Measurements from ENCODE around the gene FANCC. TPM values are rescaled to one million over a fixed set of nuclear protein-coding genes. Genes with fewer than 3 reads are reported as not detected.

The FANCC gene
- total RNA-seq, 1 experiment from 2014 or later = 25.3 TPM

- H3K27ac ChIP-seq (ENCODE audit: low read depth, low read length, poor library complexity, severe bottlenecking) = no peak overlapping the region
- intact Hi-C loops (cut with micrococcal nuclease; ENCODE audit: unreplicated experiment) = no loop called here
- H3K27me3 ChIP-seq (replicated peaks; ENCODE audit: insufficient read depth, low read depth, low read length, poor library complexity) = peaks cover 6% of the 10 kb centered on the region
- no TSS peak for BruUV-seq (replicated peaks)
- H3K4me3 ChIP-seq (ENCODE audit: low read depth, low read length, poor library complexity, severe bottlenecking) = no peak overlapping the region
- no peaks in the 10 kb centered on the region for H3K36me3 ChIP-seq (ENCODE audit: insufficient read depth, low read length, poor library complexity, severe bottlenecking)
- peak; percentile 57 for DNase-seq (ENCODE audit: low spot score)
- peaks cover 12% of the 10 kb centered on the region for H3K4me1 ChIP-seq (ENCODE audit: insufficient read depth, low read length, poor library complexity, severe bottlenecking)
- ChIA-PET CTCF (no interaction called here), POLR2A (ENCODE audit: low non-redundant PET) (no interaction called here)
- no peaks in the 10 kb centered on the region for H3K9me3 ChIP-seq (ENCODE audit: low read depth, low read length, poor library complexity, severe bottlenecking)
- no peak for TF ChIP-seq EZH2 (IDR thresholded peaks at IDR 0.05; ENCODE audit: borderline replicate concordance, low read depth, low read length, poor library complexity, severe bottlenecking)
- no peak for TF ChIP-seq CTCF (conservative IDR thresholded peaks at IDR 0.05; ENCODE audit: low read depth, low read length)
Measured at GRCh38 chr9:95363051-95363841, 45.7 kb upstream of the FANCC start.

- Histone ChIP-seq H3K27me3 (replicated peaks; ENCODE audit: insufficient read depth, low read depth, low read length, poor library complexity) (peaks cover 6% of the 10 kb centered on the region), H3K9me3 (ENCODE audit: low read depth, low read length, poor library complexity, severe bottlenecking) (no peaks in the 10 kb centered on the region), H3K4me3 (ENCODE audit: low read depth, low read length, poor library complexity, severe bottlenecking) (no peak overlapping the region), H3K4me1 (ENCODE audit: insufficient read depth, low read length, poor library complexity, severe bottlenecking) (peaks cover 12% of the 10 kb centered on the region), H3K36me3 (ENCODE audit: insufficient read depth, low read length, poor library complexity, severe bottlenecking) (no peaks in the 10 kb centered on the region), H3K27ac (ENCODE audit: low read depth, low read length, poor library complexity, severe bottlenecking) (no peak overlapping the region)
- no TSS peak for BruUV-seq (replicated peaks)
- ChIA-PET POLR2A (ENCODE audit: low non-redundant PET) (no interaction called here), CTCF (no interaction called here)
- intact Hi-C loops (cut with micrococcal nuclease; ENCODE audit: unreplicated experiment) = no loop called here
- no peak for DNase-seq (ENCODE audit: low spot score)
- TF ChIP-seq CTCF (conservative IDR thresholded peaks at IDR 0.05; ENCODE audit: low read depth, low read length) (no peak), EZH2 (IDR thresholded peaks at IDR 0.05; ENCODE audit: borderline replicate concordance, low read depth, low read length, poor library complexity, severe bottlenecking) (no peak)
Measured at GRCh38 chr9:95360866-95361265, 43.4 kb upstream of the FANCC start.

GRCh38 chr9:95357316-95357715 lies 39.8 kb upstream of the FANCC start:
- Histone ChIP-seq H3K9me3 (ENCODE audit: low read depth, low read length, poor library complexity, severe bottlenecking) (no peaks in the 10 kb centered on the region), H3K27ac (ENCODE audit: low read depth, low read length, poor library complexity, severe bottlenecking) (no peak overlapping the region), H3K4me1 (ENCODE audit: insufficient read depth, low read length, poor library complexity, severe bottlenecking) (no peaks in the 10 kb centered on the region), H3K27me3 (replicated peaks; ENCODE audit: insufficient read depth, low read depth, low read length, poor library complexity) (peaks cover 3% of the 10 kb centered on the region), H3K4me3 (ENCODE audit: low read depth, low read length, poor library complexity, severe bottlenecking) (no peak overlapping the region), H3K36me3 (ENCODE audit: insufficient read depth, low read length, poor library complexity, severe bottlenecking) (no peaks in the 10 kb centered on the region)
- intact Hi-C loops (cut with micrococcal nuclease; ENCODE audit: unreplicated experiment) = no loop called here
- ChIA-PET CTCF (no interaction called here), POLR2A (ENCODE audit: low non-redundant PET) (no interaction called here)
- BruUV-seq (replicated peaks) = no TSS peak
- DNase-seq (ENCODE audit: low spot score) = no peak
- TF ChIP-seq CTCF (conservative IDR thresholded peaks at IDR 0.05; ENCODE audit: low read depth, low read length) = no peak
